Testis (tissue), 3 donors: ENCODE results near the gene HNF1B. TPM values are rescaled to one million over a fixed set of nuclear protein-coding genes. Genes with fewer than 3 reads are reported as not detected.
"Not testable (repeated sequence)": the region's sequence is repeated elsewhere in the genome, so short reads cannot be mapped to it uniquely, and the experiment has no call there.

Experiments
- DNase-seq: peaks from one replicate; pipeline ENCODE4 v3.0.0-alpha.2; 2019
- H3K27ac ChIP-seq, 2 donors: fragments of 200-600 bp; sonication (generic); one replicate each; pipeline ENCODE4 v1.5.1; 2019
- H3K27me3 ChIP-seq: fragments of 200-600 bp; sonication (generic); one replicate; pipeline ENCODE4 v1.5.1; 2019
- H3K36me3 ChIP-seq: fragments of 200-600 bp; sonication (generic); one replicate; pipeline ENCODE4 v1.5.1; 2017; ENCODE audit warnings: low read depth; ENCODE audit errors: missing control alignments
- H3K4me1 ChIP-seq: fragments of 200-600 bp; sonication (generic); one replicate; pipeline ENCODE4 v1.5.1; 2019
- H3K4me3 ChIP-seq, 2 donors: fragments of 200-600 bp; sonication (generic); one replicate each; pipeline ENCODE4 v1.5.1; 2017 to 2019
- H3K9me3 ChIP-seq: fragments of 200-600 bp; sonication (generic); one replicate; pipeline ENCODE4 v1.5.1; 2017
- POLR2A ChIP-seq: fragments of 450-650 bp; IDR thresholded peaks from one replicate; pipeline ENCODE4 v1.6.1; 2017; ENCODE audit warnings: antibody characterized with exemption, mild to moderate bottlenecking, moderate library complexity
- WGBS, 2 donors: methylation state at CpG; one replicate each; pipeline ENCODE4 v1.1.5; 2018; 5-methylcytosine and 5-hydroxymethylcytosine counted together
- intact Hi-C: fragments of 100-400 bp; cut with DNase I; formaldehyde crosslinking; loops from one replicate; pipeline ENCODE4 v1.15.1; 2023; ENCODE audit warnings: low total_unique reads
- polyA plus RNA-seq: library from polyadenylated mRNA; stranded (reverse); fragments of 350-450 nt; fragmentation: Illumina TruSeq; extraction: RNeasy Lipid Tissue Mini Kit (QIAGEN cat#74804); gene quantifications from one replicate; pipeline ENCODE4 v1.2.3, GENCODE V29; 2014; ENCODE audit warnings: low read depth, low replicate concordance; ENCODE audit not compliant: insufficient read depth
- total RNA-seq, 2 donors: library from RNA; depleted of rRNA; stranded (reverse); fragments of >200 nt; gene quantifications; one replicate each; pipeline ENCODE4 v1.2.3, GENCODE V29; 2016
- TF ChIP-seq, protein P1 (sequence below), 3 experiments: fragments of 450-650 bp in 2 of 3; fragments of 200-600 bp in 1 of 3; sonication (generic) in 1 of 3; IDR thresholded peaks; one replicate each; pipeline ENCODE4 v1.5.1; 2016 to 2019; ENCODE audit warnings: antibody characterized with exemption in 3 of 3, mild to moderate bottlenecking in 2 of 3, moderate library complexity in 1 of 3

The HNF1B gene
- total and polyA plus RNA-seq, 3 donors from 2014 or later: 2.9 to 6.3 (median 3.2) TPM

- intact Hi-C loops: no loop called here
- Histone ChIP-seq H3K27me3 (no peaks in the 10 kb centered on the region), H3K4me1 (no peaks in the 10 kb centered on the region), H3K9me3 (no peaks in the 10 kb centered on the region), H3K27ac (no peak overlapping the region), H3K36me3 (no peaks in the 10 kb centered on the region), H3K4me3 (no peak overlapping the region)
- DNase-seq: no peak
- no peak for TF ChIP-seq POLR2A
- TF ChIP-seq, protein P1, sequence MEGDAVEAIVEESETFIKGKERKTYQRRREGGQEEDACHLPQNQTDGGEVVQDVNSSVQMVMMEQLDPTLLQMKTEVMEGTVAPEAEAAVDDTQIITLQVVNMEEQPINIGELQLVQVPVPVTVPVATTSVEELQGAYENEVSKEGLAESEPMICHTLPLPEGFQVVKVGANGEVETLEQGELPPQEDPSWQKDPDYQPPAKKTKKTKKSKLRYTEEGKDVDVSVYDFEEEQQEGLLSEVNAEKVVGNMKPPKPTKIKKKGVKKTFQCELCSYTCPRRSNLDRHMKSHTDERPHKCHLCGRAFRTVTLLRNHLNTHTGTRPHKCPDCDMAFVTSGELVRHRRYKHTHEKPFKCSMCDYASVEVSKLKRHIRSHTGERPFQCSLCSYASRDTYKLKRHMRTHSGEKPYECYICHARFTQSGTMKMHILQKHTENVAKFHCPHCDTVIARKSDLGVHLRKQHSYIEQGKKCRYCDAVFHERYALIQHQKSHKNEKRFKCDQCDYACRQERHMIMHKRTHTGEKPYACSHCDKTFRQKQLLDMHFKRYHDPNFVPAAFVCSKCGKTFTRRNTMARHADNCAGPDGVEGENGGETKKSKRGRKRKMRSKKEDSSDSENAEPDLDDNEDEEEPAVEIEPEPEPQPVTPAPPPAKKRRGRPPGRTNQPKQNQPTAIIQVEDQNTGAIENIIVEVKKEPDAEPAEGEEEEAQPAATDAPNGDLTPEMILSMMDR (IDR thresholded peaks at IDR 0.05): no peak
- 91 to 95% methylated on average over 2 of the region's 2 CpGs for WGBS, 2 donors
Measured at GRCh38 chr17:37786481-37786880, 41.6 kb upstream of the HNF1B start.

DNA sequence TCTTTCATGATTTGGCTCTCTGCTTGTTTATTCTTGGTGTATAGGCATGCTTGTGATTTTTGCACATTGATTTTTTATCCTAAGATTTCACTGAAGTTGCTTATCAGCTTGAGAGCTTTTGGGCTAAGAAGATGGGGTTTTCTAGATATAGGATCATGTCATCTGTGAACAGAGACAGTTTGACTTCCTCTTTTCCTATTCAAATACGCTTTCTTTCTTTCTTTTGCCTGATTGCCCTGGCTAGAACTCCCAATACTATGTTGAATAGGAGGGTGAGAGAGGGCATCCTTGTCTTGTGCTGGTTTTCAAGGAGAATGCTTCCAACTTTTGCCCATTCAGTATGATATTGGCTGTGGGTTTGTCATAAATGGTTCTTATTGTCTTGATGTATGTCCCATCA, 37.6 kb upstream of the HNF1B start:
- WGBS, 2 donors: 78 to 86% methylated on average over 1 of the region's 1 CpG
- DNase-seq, H3K27ac ChIP-seq, H3K4me1 ChIP-seq, H3K9me3 ChIP-seq, H3K27me3 ChIP-seq, H3K4me3 ChIP-seq, H3K36me3 ChIP-seq, intact Hi-C loops: not testable (repeated sequence)

- Histone ChIP-seq H3K4me1 (no peaks in the 10 kb centered on the region), H3K4me3 (no peak overlapping the region), H3K27ac (no peak overlapping the region), H3K9me3 (no peaks in the 10 kb centered on the region), H3K27me3 (no peaks in the 10 kb centered on the region), H3K36me3 (no peaks in the 10 kb centered on the region)
- WGBS, 2 donors: 68 to 79% methylated on average over 2 of the region's 2 CpGs
- intact Hi-C loops: no loop called here
- DNase-seq: no peak
- TF ChIP-seq, protein P1 (IDR thresholded peaks at IDR 0.05): no peak
- TF ChIP-seq POLR2A: no peak
Measured at GRCh38 chr17:37781451-37781850, 36.6 kb upstream of the HNF1B start.

DNA sequence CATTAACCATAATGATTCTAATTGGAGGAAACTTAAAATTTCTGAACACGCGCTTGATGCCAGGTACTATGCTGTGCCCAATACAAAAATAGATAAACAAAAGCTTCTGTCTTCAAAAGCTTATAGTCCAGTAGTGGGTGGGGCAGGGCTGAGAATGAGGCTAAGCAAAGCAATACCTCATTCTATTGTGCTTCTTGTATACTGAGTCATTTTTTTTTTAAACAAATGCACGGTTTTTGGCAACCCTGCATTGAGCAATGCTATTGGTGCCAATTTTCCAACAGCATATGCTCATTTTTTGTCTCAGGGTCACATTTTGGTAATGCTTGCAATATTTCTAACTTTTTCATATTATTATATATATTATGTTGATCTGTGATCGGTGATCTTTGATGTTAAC, 34.7 kb upstream of the HNF1B start:
- 83 to 91% methylated on average over 4 of the region's 4 CpGs for WGBS, 2 donors
- intact Hi-C loops: no loop called here
- no peak overlapping the region for H3K27ac ChIP-seq

DNA sequence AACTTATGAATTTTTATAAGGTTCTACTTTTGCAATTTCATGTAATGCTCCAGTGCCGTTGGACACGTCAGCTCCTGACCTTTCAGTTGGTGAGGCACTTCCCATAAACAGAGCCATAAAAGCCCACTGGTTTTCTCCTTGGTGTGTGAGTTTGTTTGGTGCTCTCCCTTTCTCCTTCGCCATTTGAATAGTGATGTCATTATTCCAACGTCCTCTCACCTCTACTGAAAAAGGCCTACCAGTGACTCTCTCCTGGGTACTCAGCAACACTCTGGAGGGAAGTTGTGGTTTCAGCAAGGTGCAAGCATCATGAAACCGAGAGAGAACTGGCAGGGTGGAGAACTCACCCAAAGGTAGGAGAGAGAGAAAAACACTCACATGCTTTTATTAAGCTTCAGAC, 29.6 kb upstream of the HNF1B start:
- no peak for TF ChIP-seq POLR2A
- TF ChIP-seq, protein P1 (IDR thresholded peaks at IDR 0.05): no peak
- 72% methylated on average over 5 of the region's 5 CpGs for WGBS, 2 donors
- Histone ChIP-seq H3K36me3 (no peaks in the 10 kb centered on the region), H3K4me1 (no peaks in the 10 kb centered on the region), H3K27me3 (no peaks in the 10 kb centered on the region), H3K4me3 (no peak overlapping the region), H3K27ac (no peak overlapping the region), H3K9me3 (no peaks in the 10 kb centered on the region)
- intact Hi-C loops: no loop called here
- DNase-seq: no peak

More for the DNA sequence above, 34.7 kb upstream of the HNF1B start:
- no peaks in the 10 kb centered on the region for H3K4me1 ChIP-seq
- H3K27me3 ChIP-seq: no peaks in the 10 kb centered on the region
- H3K9me3 ChIP-seq: no peaks in the 10 kb centered on the region
- no peak for DNase-seq
- H3K4me3 ChIP-seq: no peak overlapping the region
- TF ChIP-seq POLR2A: no peak
- TF ChIP-seq, protein P1 (IDR thresholded peaks at IDR 0.05): no peak
- H3K36me3 ChIP-seq: no peaks in the 10 kb centered on the region
